Measurements from ENCODE around the gene ZNF148. TPM values are rescaled to one million over a fixed set of nuclear protein-coding genes. Genes with fewer than 3 reads are reported as not detected.

ZNF148 gene
- total RNA-seq, 1 donor from 2014 or later, result 45.7 TPM

GRCh38 chr3:125229707-125230106 is 145.4 kb downstream of the ZNF148 start:
- H3K4me1 ChIP-seq, result peaks cover 7% of the 10 kb centered on the region
- H3K27me3 ChIP-seq (ENCODE audit: low read depth), result no peaks in the 10 kb centered on the region
- intact Hi-C loops (cut with micrococcal nuclease), result no loop called here
- H3K4me3 ChIP-seq, result no peak overlapping the region
- no peak overlapping the region for H3K27ac ChIP-seq (replicated peaks)
- H3K36me3 ChIP-seq, result peaks cover 26% of the 10 kb centered on the region
- no peak for TF ChIP-seq CTCF (IDR thresholded peaks at IDR 0.05; ENCODE audit: borderline replicate concordance)
- no peaks in the 10 kb centered on the region for H3K9me3 ChIP-seq (replicated peaks)
- DNase-seq, result no peak

GRCh38 chr3:125229168-125229567 is 146.0 kb downstream of the ZNF148 start:
- no peak for TF ChIP-seq CTCF (IDR thresholded peaks at IDR 0.05; ENCODE audit: borderline replicate concordance)
- Histone ChIP-seq H3K27ac (replicated peaks) (no peak overlapping the region), H3K4me3 (no peak overlapping the region), H3K27me3 (ENCODE audit: low read depth) (no peaks in the 10 kb centered on the region), H3K36me3 (peaks cover 25% of the 10 kb centered on the region), H3K9me3 (replicated peaks) (no peaks in the 10 kb centered on the region), H3K4me1 (peaks cover 7% of the 10 kb centered on the region)
- no peak for DNase-seq
- intact Hi-C loops (cut with micrococcal nuclease), result no loop called here

- intact Hi-C loops (cut with micrococcal nuclease), result no loop called here
- no peaks in the 10 kb centered on the region for H3K4me1 ChIP-seq
- TF ChIP-seq CTCF (IDR thresholded peaks at IDR 0.05; ENCODE audit: borderline replicate concordance), result no peak
These were observed 153.3 kb downstream of the ZNF148 start for GRCh38 chr3:125221831-125222230.

GRCh38 chr3:125220727-125221429 is 154.2 kb downstream of the ZNF148 start:
- intact Hi-C loops (cut with micrococcal nuclease), result no loop called here
- TF ChIP-seq CTCF (IDR thresholded peaks at IDR 0.05; ENCODE audit: borderline replicate concordance), result no peak
- Histone ChIP-seq H3K4me3 (no peak overlapping the region), H3K36me3 (no peaks in the 10 kb centered on the region), H3K27ac (replicated peaks) (no peak overlapping the region), H3K4me1 (no peaks in the 10 kb centered on the region), H3K27me3 (ENCODE audit: low read depth) (no peaks in the 10 kb centered on the region), H3K9me3 (replicated peaks) (no peaks in the 10 kb centered on the region)
- no peak for DNase-seq

More at GRCh38 chr3:125221831-125222230, 153.3 kb downstream of the ZNF148 start:
- Histone ChIP-seq H3K9me3 (replicated peaks) (no peaks in the 10 kb centered on the region), H3K27ac (replicated peaks) (no peak overlapping the region), H3K36me3 (no peaks in the 10 kb centered on the region), H3K4me3 (no peak overlapping the region), H3K27me3 (ENCODE audit: low read depth) (no peaks in the 10 kb centered on the region)
- DNase-seq, result no peak

- no peak for TF ChIP-seq CTCF (IDR thresholded peaks at IDR 0.05; ENCODE audit: borderline replicate concordance)
- Histone ChIP-seq H3K27ac (replicated peaks) (no peak overlapping the region), H3K4me3 (no peak overlapping the region), H3K27me3 (ENCODE audit: low read depth) (no peaks in the 10 kb centered on the region), H3K9me3 (replicated peaks) (no peaks in the 10 kb centered on the region), H3K36me3 (no peaks in the 10 kb centered on the region), H3K4me1 (no peaks in the 10 kb centered on the region)
- DNase-seq, result no peak
- intact Hi-C loops (cut with micrococcal nuclease), result no loop called here
These were observed 154.9 kb downstream of the ZNF148 start for GRCh38 chr3:125220183-125220582.
